ENCODE results near the gene LRRC17.
"Not testable (repeated sequence)": the region's sequence is repeated elsewhere in the genome, so short reads cannot be mapped to it uniquely, and the experiment has no call there.

LRRC17 gene

GRCh38 chr7:102966465-102966864 is 53.7 kb downstream of the LRRC17 start:
- Histone ChIP-seq H3K9me3 (no peaks in the 10 kb centered on the region), H3K36me3 (no peaks in the 10 kb centered on the region), H3K4me3 (ENCODE audit: low read depth, low read length) (no peak overlapping the region), H3K27me3 (no peaks in the 10 kb centered on the region), H3K4me1 (no peaks in the 10 kb centered on the region)
- TF ChIP-seq CTCF (IDR thresholded peaks at IDR 0.05; ENCODE audit: low read depth, low read length), result no peak
- no peak for DNase-seq

- no peak for DNase-seq
- H3K36me3 ChIP-seq, result no peaks in the 10 kb centered on the region
- no peak overlapping the region for H3K4me3 ChIP-seq (ENCODE audit: low read depth, low read length)
- no peaks in the 10 kb centered on the region for H3K27me3 ChIP-seq
- H3K4me1 ChIP-seq, result no peaks in the 10 kb centered on the region
- no peaks in the 10 kb centered on the region for H3K9me3 ChIP-seq
- no peak for TF ChIP-seq CTCF (IDR thresholded peaks at IDR 0.05; ENCODE audit: low read depth, low read length)
Observed at GRCh38 chr7:102967798-102968197, 55.0 kb downstream of the LRRC17 start.

- Histone ChIP-seq H3K27me3 (no peaks in the 10 kb centered on the region), H3K4me1 (no peaks in the 10 kb centered on the region), H3K36me3 (no peaks in the 10 kb centered on the region), H3K4me3 (ENCODE audit: low read depth, low read length) (no peak overlapping the region), H3K9me3 (no peaks in the 10 kb centered on the region)
- no peak for TF ChIP-seq CTCF (IDR thresholded peaks at IDR 0.05; ENCODE audit: low read depth, low read length)
- no peak for DNase-seq
Observed at GRCh38 chr7:102973096-102973802, 60.4 kb downstream of the LRRC17 start.

- H3K36me3 ChIP-seq, result no peaks in the 10 kb centered on the region
- TF ChIP-seq CTCF (IDR thresholded peaks at IDR 0.05; ENCODE audit: low read depth, low read length), result peak; percentile 44
Observed at GRCh38 chr7:102974366-102975236, 61.8 kb downstream of the LRRC17 start.

GRCh38 chr7:102975854-102976253 is 63.1 kb downstream of the LRRC17 start:
- no peaks in the 10 kb centered on the region for H3K4me1 ChIP-seq
- TF ChIP-seq CTCF (IDR thresholded peaks at IDR 0.05; ENCODE audit: low read depth, low read length), result no peak
- no peaks in the 10 kb centered on the region for H3K27me3 ChIP-seq
- DNase-seq, result no peak
- no peaks in the 10 kb centered on the region for H3K9me3 ChIP-seq
- H3K36me3 ChIP-seq, result no peaks in the 10 kb centered on the region
- H3K4me3 ChIP-seq (ENCODE audit: low read depth, low read length), result no peak overlapping the region

More at GRCh38 chr7:102974366-102975236, 61.8 kb downstream of the LRRC17 start:
- H3K4me1 ChIP-seq, result no peaks in the 10 kb centered on the region
- H3K4me3 ChIP-seq (ENCODE audit: low read depth, low read length), result no peak overlapping the region
- no peaks in the 10 kb centered on the region for H3K9me3 ChIP-seq
- no peaks in the 10 kb centered on the region for H3K27me3 ChIP-seq
- DNase-seq, result peak; percentile 24

GRCh38 chr7:102976493-102976892 is 63.7 kb downstream of the LRRC17 start:
- no peak for TF ChIP-seq CTCF (IDR thresholded peaks at IDR 0.05; ENCODE audit: low read depth, low read length)

GRCh38 chr7:102977586-102977985 is 64.8 kb downstream of the LRRC17 start:
- DNase-seq; H3K4me1 ChIP-seq; H3K9me3 ChIP-seq; H3K4me3 ChIP-seq (ENCODE audit: low read depth, low read length); H3K27me3 ChIP-seq; H3K36me3 ChIP-seq: not testable (repeated sequence)

More at GRCh38 chr7:102976493-102976892, 63.7 kb downstream of the LRRC17 start:
- no peaks in the 10 kb centered on the region for H3K36me3 ChIP-seq
- no peaks in the 10 kb centered on the region for H3K4me1 ChIP-seq
- H3K9me3 ChIP-seq, result no peaks in the 10 kb centered on the region
- H3K4me3 ChIP-seq (ENCODE audit: low read depth, low read length), result no peak overlapping the region
- no peaks in the 10 kb centered on the region for H3K27me3 ChIP-seq
- DNase-seq, result no peak

Measured in BE2C (cell line).